Epithelial cell of prostate (primary cell): ENCODE results near the gene FAM43B.
A peak's percentile ranks its signal among the peaks of the same experiment; 100 is the strongest.

Experiments used
- DNase-seq: peaks from one replicate; pipeline ENCODE4 v3.0.0-alpha.2; 2011; ENCODE audit warnings: low read depth, low spot score
- H3K27ac ChIP-seq: fragments of 450-650 bp; 2 replicates; pipeline ENCODE4 v1.5.1; 2017; ENCODE audit warnings: mild to moderate bottlenecking

FAM43B gene

GRCh38 chr1:20588634-20589225 is 36.4 kb downstream of the FAM43B start, which contains the start of gene CDA:
Gene CDA (plus strand): TSS chr1:20589097. CDS start chr1:20589130, 33 bp downstream.
- DNase-seq = peak; percentile 78
- peak within 1 kb of the TSS; percentile 75 for H3K27ac ChIP-seq

- H3K27ac ChIP-seq = peak overlapping the region; percentile 75
- DNase-seq = no peak
Observed at GRCh38 chr1:20589331-20590278, 37.2 kb downstream of the FAM43B start.

- DNase-seq = no peak
- peak overlapping the region; percentile 75 for H3K27ac ChIP-seq
Observed at GRCh38 chr1:20590306-20590777, 38.0 kb downstream of the FAM43B start.

GRCh38 chr1:20593756-20594155 is 41.4 kb downstream of the FAM43B start:
- no peak for DNase-seq

GRCh38 chr1:20594746-20595145 is 42.4 kb downstream of the FAM43B start:
- DNase-seq = no peak
- H3K27ac ChIP-seq = no peak overlapping the region

More at GRCh38 chr1:20593756-20594155, 41.4 kb downstream of the FAM43B start:
- no peak overlapping the region for H3K27ac ChIP-seq

- no peak overlapping the region for H3K27ac ChIP-seq
- DNase-seq = no peak
Observed at GRCh38 chr1:20596106-20596505, 43.7 kb downstream of the FAM43B start.

GRCh38 chr1:20597650-20598049 is 45.3 kb downstream of the FAM43B start:
- no peak overlapping the region for H3K27ac ChIP-seq

GRCh38 chr1:20600156-20600555 is 47.8 kb downstream of the FAM43B start:
- H3K27ac ChIP-seq = peak overlapping the region; percentile 95
- no peak for DNase-seq

More at GRCh38 chr1:20597650-20598049, 45.3 kb downstream of the FAM43B start:
- no peak for DNase-seq

- H3K27ac ChIP-seq = peak overlapping the region; percentile 95
- DNase-seq = no peak
Observed at GRCh38 chr1:20601129-20601825, 48.9 kb downstream of the FAM43B start.

GRCh38 chr1:20602851-20603450 is 50.6 kb downstream of the FAM43B start:
- peak; percentile 46 for DNase-seq
- peak overlapping the region; percentile 95 for H3K27ac ChIP-seq

- peak; percentile 90 for DNase-seq
- H3K27ac ChIP-seq = peak overlapping the region; percentile 95
Observed at GRCh38 chr1:20603504-20604464, 51.4 kb downstream of the FAM43B start.
